GM12878 (cell line): ENCODE results near the gene DNAAF6. TPM values are rescaled to one million over a fixed set of nuclear protein-coding genes. Genes with fewer than 3 reads are reported as not detected.
"Not testable (repeated sequence)": the region's sequence is repeated elsewhere in the genome, so short reads cannot be mapped to it uniquely, and the experiment has no call there.

ENCODE experiments used
- ATAC-seq: fragments of 200-7000 bp; cut with Tn5 transposase; 3 replicates; pipeline ENCODE4 v1.9.1; 2020; ENCODE audit warnings: mild to moderate bottlenecking, moderate library complexity
- BruUV-seq: library from RNA; stranded (reverse); fragments of 400-500 nt; replicated peaks from 2 replicates; lab custom pipeline; 2021; lab: Mats Ljungman, UMichigan
- CTCF ChIA-PET: fragments of 300-600 bp; sonication (Branson Sonifier 250); formaldehyde crosslinking; extraction: SDS; loops from one replicate; lab custom pipeline; 2021; ENCODE audit warnings: inconsistent platforms; lab: Yijun Ruan, JAX
- POLR2A ChIA-PET: fragments of 350-600 bp; formaldehyde crosslinking; extraction: SDS; loops from one replicate; lab custom pipeline; 2021; ENCODE audit warnings: inconsistent platforms; lab: Charles Lee
- RAD21 ChIA-PET: fragments of 300-600 bp; sonication (Branson Sonifier 250); formaldehyde crosslinking; loops from one replicate; lab custom pipeline; 2023; ENCODE audit warnings: antibody characterized with exemption; ENCODE audit not compliant: unreplicated experiment; lab: Charles Lee
- SMC1A ChIA-PET: fragments of 300-600 bp; sonication (Branson Sonifier 250); formaldehyde crosslinking; loops from one replicate; lab custom pipeline; 2023; ENCODE audit not compliant: unreplicated experiment, uncharacterized antibody; lab: Charles Lee
- DNase-seq: peaks from one replicate; pipeline ENCODE4 v3.0.0-alpha.2; 2011; ENCODE audit warnings: low read depth, low spot score
- FAIRE-seq: peaks from 3 replicates; lab custom pipeline; 2011; peaks lifted over from hg19 to GRCh38; lab: Jason Lieb, UNC
- H2AFZ ChIP-seq: 2 replicates; pipeline ENCODE4 v1.6.0; 2011; ENCODE audit warnings: low read depth, low read length, control low read depth; ENCODE audit not compliant: control insufficient read depth
- H3K27ac ChIP-seq: 2 replicates; pipeline ENCODE4 v1.5.1; 2011; ENCODE audit warnings: control low read depth; ENCODE audit not compliant: control insufficient read depth, insufficient read depth
- H3K27me3 ChIP-seq, 2 experiments: replicated peaks in 1 of 2; 2 replicates each; pipeline versions ENCODE4 v1.6.0 to v1.6.1; 2011; ENCODE audit warnings: low read length in 1 of 2; ENCODE audit not compliant: control insufficient read depth in 2 of 2, insufficient read depth in 2 of 2
- H3K36me3 ChIP-seq, 2 experiments: 2 replicates each; pipeline ENCODE4 v1.5.1; 2011; ENCODE audit warnings: low read length in 1 of 2; ENCODE audit not compliant: control insufficient read depth in 2 of 2, insufficient read depth in 2 of 2
- H3K4me1 ChIP-seq: 2 replicates; pipeline ENCODE4 v1.6.1; 2011; ENCODE audit warnings: mild to moderate bottlenecking, low read length, moderate library complexity, mixed read lengths; ENCODE audit not compliant: control insufficient read depth, insufficient read depth
- H3K4me2 ChIP-seq: 2 replicates; pipeline ENCODE4 v1.6.0; 2011; ENCODE audit warnings: control low read depth; ENCODE audit not compliant: control insufficient read depth, insufficient read depth
- H3K4me3 ChIP-seq: fragments of 200-600 bp; sonication (generic); 2 replicates; pipeline ENCODE4 v1.5.1; 2016
- H3K79me2 ChIP-seq: 2 replicates; pipeline ENCODE4 v1.6.0; 2011; ENCODE audit warnings: low read length; ENCODE audit not compliant: control insufficient read depth, insufficient read depth
- H3K9ac ChIP-seq: 2 replicates; pipeline ENCODE4 v1.8.0; 2011; ENCODE audit warnings: low read length, control low read depth, mixed read lengths; ENCODE audit not compliant: control insufficient read depth, insufficient read depth
- H3K9me3 ChIP-seq: replicated peaks from 3 replicates; pipeline ENCODE4 v1.5.1; 2011; ENCODE audit warnings: mild to moderate bottlenecking, low read length; ENCODE audit not compliant: control insufficient read depth, insufficient read depth
- H4K20me1 ChIP-seq: 2 replicates; pipeline ENCODE4 v1.6.0; 2011; ENCODE audit not compliant: control insufficient read depth, insufficient read depth
- ATF2 ChIP-seq: IDR thresholded peaks from 2 replicates; pipeline ENCODE4 v1.6.1; 2012; ENCODE audit warnings: low read length, inconsistent platforms
- CREB1 ChIP-seq: IDR thresholded peaks from 2 replicates; pipeline ENCODE4 v1.6.1; 2012; ENCODE audit warnings: low read depth, mild to moderate bottlenecking, inconsistent platforms
- HDAC6 ChIP-seq: fragments of 200-600 bp; sonication (generic); IDR thresholded peaks from one replicate; pipeline ENCODE4 v1.8.0; 2017; ENCODE audit warnings: antibody characterized with exemption; ENCODE audit not compliant: unreplicated experiment
- IRF5 ChIP-seq: fragments of 450-650 bp; IDR thresholded peaks from 2 replicates; pipeline ENCODE4 v1.6.1; 2017; ENCODE audit warnings: borderline replicate concordance
- MEF2A ChIP-seq: IDR thresholded peaks from 2 replicates; pipeline ENCODE4 v1.6.1; 2011; ENCODE audit warnings: low read depth, mild to moderate bottlenecking, low read length, moderate library complexity; ENCODE audit not compliant: insufficient read depth
- NFYB ChIP-seq: IDR thresholded peaks from 2 replicates; pipeline ENCODE4 v1.6.1; 2011; ENCODE audit warnings: low read depth, mild to moderate bottlenecking, low read length, improper control_type of control experiment, moderate library complexity; ENCODE audit not compliant: insufficient read depth
- NRF1 ChIP-seq: conservative IDR thresholded peaks from 2 replicates; pipeline ENCODE4 v1.6.1; 2011; ENCODE audit warnings: mild to moderate bottlenecking, low read depth, low read length, improper control_type of control experiment
- TCF3 ChIP-seq: IDR thresholded peaks from 2 replicates; pipeline ENCODE4 v1.6.1; 2012; ENCODE audit warnings: low read depth, mild to moderate bottlenecking, low read length, borderline replicate concordance; ENCODE audit not compliant: insufficient read depth
- ZNF687 ChIP-seq: fragments of 450-650 bp; IDR thresholded peaks from 2 replicates; pipeline ENCODE4 v1.6.1; 2017; ENCODE audit warnings: mild to moderate bottlenecking, moderate library complexity
- WGBS: methylation state at CpG from one replicate; pipeline ENCODE4 v1.1.6; 2016; ENCODE audit warnings: low lambda C conversion rate; ENCODE audit not compliant: insufficient replicate concordance, insufficient coverage; ENCODE audit errors: missing lambda C conversion rate; 5-methylcytosine and 5-hydroxymethylcytosine counted together
- in situ Hi-C: fragments of 300-500 bp; cut with MboI; formaldehyde crosslinking; loops from 9 replicates; pipeline ENCODE4 v1.14.3; 2018; ENCODE audit warnings: mixed read lengths
- intact Hi-C: fragments of 100-400 bp; cut with micrococcal nuclease; formaldehyde crosslinking; loops from one replicate; pipeline ENCODE4 v1.14.2; 2022; ENCODE audit not compliant: unreplicated experiment
- polyA plus RNA-seq, 11 experiments: library from polyadenylated mRNA; depleted of rRNA in 4 of 11; unstranded in 6 of 11; stranded (reverse) in 5 of 11; fragments of >200 nt; fragmentation: Nextera tagmentation in 4 of 11; fragmentation: Illumina TruSeq in 1 of 11; extraction: Ambion mirVana in 4 of 11; extraction: Trizol in 1 of 11; gene quantifications; 1 replicate in 1 of 11; 2 replicates in 10 of 11; pipeline versions ENCODE4 v1.2.1 to v1.2.3, GENCODE V29; 2011 to 2016; ENCODE audit warnings: inconsistent platforms in 2 of 11, missing spikeins in 2 of 11, low read depth in 1 of 11
- total RNA-seq, 4 experiments: library from RNA; depleted of rRNA in 3 of 4; stranded (reverse); fragments of >200 nt in 3 of 4; fragmentation: Illumina TruSeq in 1 of 4; extraction: Trizol in 1 of 4; gene quantifications; 2 replicates each; pipeline versions ENCODE4 v1.2.1 to v1.2.3, GENCODE V29; 2013 to 2021

Gene DNAAF6
- total and polyA plus RNA-seq, 10 of the 15 experiments (the other 5 are each of a cell fraction or from before 2014, with no cell fraction given), result not detected

- H2AFZ ChIP-seq, H3K27ac ChIP-seq, H3K9ac ChIP-seq, RAD21 ChIA-PET, H3K4me2 ChIP-seq, BruUV-seq, H3K79me2 ChIP-seq, H3K27me3 ChIP-seq, DNase-seq, CTCF ChIA-PET, FAIRE-seq, H3K36me3 ChIP-seq, SMC1A ChIA-PET, H4K20me1 ChIP-seq, intact Hi-C loops, H3K4me3 ChIP-seq, POLR2A ChIA-PET, H3K4me1 ChIP-seq, H3K9me3 ChIP-seq, ATAC-seq, in situ Hi-C loops: not testable (repeated sequence)
- 64% methylated on average over 4 of the region's 4 CpGs for WGBS
Observed at GRCh38 chrX:107157618-107158017, 48.8 kb upstream of the DNAAF6 start.

GRCh38 chrX:107167163-107167921 lies 39.1 kb upstream of the DNAAF6 start:
- intact Hi-C loops (no loop called here), in situ Hi-C loops (no loop called here)
- Histone ChIP-seq H3K79me2 (no peaks in the 10 kb centered on the region), H3K4me2 (no peak overlapping the region), H3K36me3 (no peaks in the 10 kb centered on the region), H3K9me3 (no peaks in the 10 kb centered on the region), H3K9ac (no peak overlapping the region), H3K4me1 (no peaks in the 10 kb centered on the region), H3K27me3 (no peaks in the 10 kb centered on the region), H3K4me3 (no peak overlapping the region), H4K20me1 (no peaks in the 10 kb centered on the region), H3K27ac (no peak overlapping the region), H2AFZ (no peak overlapping the region)
- no peak for FAIRE-seq
- POLR2A ChIA-PET, result no interaction called here
- BruUV-seq, result no TSS peak
- 77% methylated on average over 3 of the region's 3 CpGs for WGBS
- ATAC-seq, result no peak
- CTCF ChIA-PET, result no interaction called here
- no peak for DNase-seq
- RAD21 ChIA-PET, result no interaction called here
- SMC1A ChIA-PET, result interaction anchor here (1.5 kb wide), 1 partner anchor 13 kb away, joined by 3 read pairs; no protein-coding TSS in a partner anchor
- no peak for TF ChIP-seq HDAC6
- TF ChIP-seq NFYB, result no peak
- TF ChIP-seq NRF1, result no peak
- TF ChIP-seq CREB1, result no peak
- no peak for TF ChIP-seq ZNF687
- no peak for TF ChIP-seq IRF5
- no peak for TF ChIP-seq MEF2A
- TF ChIP-seq ATF2, result no peak
- no peak for TF ChIP-seq TCF3
